Activated T-cell treated with anti-CD3 and anti-CD28 coated beads, Interleukin-2, amount 50 U/mL, for 4 hours (primary cell): Measurements from ENCODE around the gene NRXN3. TPM values are rescaled to one million over a fixed set of nuclear protein-coding genes. Genes with fewer than 3 reads are reported as not detected.

Source experiments
- ATAC-seq, 2 donors: fragments of 200-7000 bp; cut with Tn5 transposase; one replicate each; pipeline ENCODE4 v1.10.0; 2021
- DNase-seq: peaks from one replicate; pipeline ENCODE4 v3.0.0-alpha.2; 2020
- H3K27me3 Mint-ChIP-seq: one replicate; pipeline ENCODE4 v1.8.0; 2021; ENCODE audit warnings: low read depth, mixed read lengths
- H3K36me3 Mint-ChIP-seq: one replicate; pipeline ENCODE4 v1.8.0; 2022; ENCODE audit warnings: mixed read lengths; ENCODE audit not compliant: insufficient read depth
- H3K4me1 Mint-ChIP-seq: one replicate; pipeline ENCODE4 v1.8.0; 2021; ENCODE audit warnings: low read depth, mixed read lengths
- H3K4me3 Mint-ChIP-seq: one replicate; pipeline ENCODE4 v1.8.0; 2021; ENCODE audit warnings: mild to moderate bottlenecking, moderate library complexity, mixed read lengths
- H3K9me3 Mint-ChIP-seq: one replicate; pipeline ENCODE4 v1.8.0; 2021; ENCODE audit warnings: mixed read lengths
- total RNA-seq, 3 donors: library from RNA; stranded (reverse); gene quantifications; one replicate each; pipeline ENCODE4 v1.2.1, GENCODE V29; 2021

The NRXN3 gene
- total RNA-seq, 3 donors from 2014 or later = not detected

DNA sequence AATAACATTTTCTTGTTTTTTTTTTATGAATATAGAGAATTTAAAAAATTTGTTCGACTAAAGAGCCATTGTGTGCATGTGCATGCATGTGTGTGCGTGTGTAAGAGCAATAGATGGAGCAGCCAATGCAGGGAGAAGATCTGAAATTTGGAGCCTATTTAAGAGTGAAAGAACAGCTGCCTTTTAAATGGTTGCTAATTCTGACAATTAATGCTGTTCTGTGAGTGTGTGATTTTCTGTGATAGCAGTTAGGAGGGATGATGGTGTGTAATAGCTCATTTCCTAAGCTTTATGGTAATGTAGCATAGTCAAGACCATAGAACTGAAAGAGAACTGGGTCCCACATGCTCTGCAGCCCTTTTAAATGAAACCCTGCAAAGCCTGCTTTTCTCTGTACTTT is 137.9 kb downstream of the NRXN3 start:
- no peaks in the 10 kb centered on the region for H3K4me1 Mint-ChIP-seq
- no peak for ATAC-seq
- peaks cover 18% of the 10 kb centered on the region for H3K27me3 Mint-ChIP-seq
- DNase-seq = no peak
- H3K36me3 Mint-ChIP-seq = no peaks in the 10 kb centered on the region
- no peak overlapping the region for H3K4me3 Mint-ChIP-seq
- peaks cover 4% of the 10 kb centered on the region for H3K9me3 Mint-ChIP-seq

DNA sequence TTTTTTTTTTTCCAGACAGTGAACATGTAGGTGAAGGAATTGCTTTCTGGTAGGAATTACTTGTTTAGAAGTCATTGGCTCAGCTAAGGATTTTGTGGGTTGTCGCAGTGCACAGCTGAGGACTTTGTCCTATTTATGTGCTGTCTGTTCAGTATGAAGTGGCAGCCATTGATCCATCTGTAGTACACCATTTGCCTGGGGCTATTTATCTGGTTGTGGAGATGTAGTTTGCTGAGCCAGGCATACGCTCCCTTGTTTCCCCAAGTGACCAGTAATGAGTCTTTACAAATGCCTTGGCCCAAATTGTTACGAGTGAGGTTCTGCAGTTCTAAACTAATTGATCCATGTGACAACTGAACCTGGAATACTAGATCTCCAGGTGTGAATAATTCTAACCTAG is 140.1 kb downstream of the NRXN3 start:
- ATAC-seq (no peak), DNase-seq (no peak)
- Mint-ChIP-seq H3K4me3 (no peak overlapping the region), H3K4me1 (no peaks in the 10 kb centered on the region), H3K9me3 (no peaks in the 10 kb centered on the region), H3K36me3 (no peaks in the 10 kb centered on the region), H3K27me3 (peaks cover 12% of the 10 kb centered on the region)

DNA sequence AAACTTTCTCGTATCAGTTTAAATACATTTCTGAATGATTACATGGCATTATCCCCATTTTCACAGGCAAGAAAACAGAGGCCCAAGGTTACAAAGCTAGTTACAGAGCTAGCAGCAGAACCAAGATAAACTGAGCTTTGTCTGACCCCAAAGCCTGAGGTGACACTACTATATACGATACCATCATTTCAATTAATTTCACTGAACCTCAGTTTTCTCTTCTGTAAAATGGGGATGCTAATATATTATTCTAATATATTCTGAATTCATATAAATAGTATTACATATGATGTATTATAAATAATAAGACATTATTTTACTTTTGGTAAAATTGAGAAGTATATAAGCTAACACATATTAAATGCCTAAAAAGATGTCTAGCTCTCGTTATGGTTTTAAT is 143.3 kb downstream of the NRXN3 start:
- Mint-ChIP-seq H3K36me3 (no peaks in the 10 kb centered on the region), H3K4me3 (no peak overlapping the region), H3K4me1 (no peaks in the 10 kb centered on the region), H3K27me3 (peaks cover 19% of the 10 kb centered on the region), H3K9me3 (no peaks in the 10 kb centered on the region)
- ATAC-seq = no peak
- no peak for DNase-seq

DNA sequence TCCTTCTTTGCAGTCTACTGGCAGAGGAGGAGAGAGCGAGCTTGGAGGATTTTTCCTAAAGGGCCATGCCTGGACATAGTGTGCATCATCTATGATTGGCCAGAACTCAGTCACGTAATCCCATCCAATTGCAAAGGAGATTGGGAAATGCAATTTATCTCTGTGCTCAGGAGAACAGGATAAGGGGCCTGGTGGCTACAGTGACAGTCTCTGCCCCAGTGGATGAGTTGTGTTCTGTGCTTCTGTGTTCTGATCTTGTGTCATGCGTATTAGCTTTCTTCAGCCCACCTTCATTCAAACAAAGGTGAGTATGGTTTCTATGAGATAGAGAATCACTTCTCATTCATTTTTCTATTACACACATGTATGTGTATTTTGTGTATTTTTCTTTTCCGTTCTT is 144.3 kb downstream of the NRXN3 start:
- H3K36me3 Mint-ChIP-seq = no peaks in the 10 kb centered on the region
- no peaks in the 10 kb centered on the region for H3K4me1 Mint-ChIP-seq
- peaks cover 20% of the 10 kb centered on the region for H3K27me3 Mint-ChIP-seq
- H3K4me3 Mint-ChIP-seq = no peak overlapping the region
- DNase-seq (no peak), ATAC-seq (no peak)
- no peaks in the 10 kb centered on the region for H3K9me3 Mint-ChIP-seq

DNA sequence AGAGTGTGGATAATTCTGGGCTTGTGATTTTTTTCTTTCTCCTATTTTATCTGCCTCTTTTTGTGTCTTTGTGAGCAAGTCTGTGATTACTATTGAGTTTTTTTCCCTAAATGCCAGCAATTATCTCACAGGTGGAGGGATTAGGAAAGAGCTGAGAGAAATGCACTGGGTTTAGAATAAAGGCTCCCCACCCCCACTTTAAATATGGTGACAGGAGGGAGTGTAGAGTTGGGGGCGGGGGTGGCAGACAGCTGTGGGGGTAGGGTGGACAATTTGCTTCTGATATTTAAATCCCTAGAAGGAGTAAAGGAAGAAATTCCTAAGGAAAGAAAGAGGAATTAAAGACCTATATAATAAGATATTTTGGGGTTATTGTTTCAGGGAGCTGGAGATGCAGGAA is 145.9 kb downstream of the NRXN3 start:
- peaks cover 19% of the 10 kb centered on the region for H3K27me3 Mint-ChIP-seq
- no peak for ATAC-seq

DNA sequence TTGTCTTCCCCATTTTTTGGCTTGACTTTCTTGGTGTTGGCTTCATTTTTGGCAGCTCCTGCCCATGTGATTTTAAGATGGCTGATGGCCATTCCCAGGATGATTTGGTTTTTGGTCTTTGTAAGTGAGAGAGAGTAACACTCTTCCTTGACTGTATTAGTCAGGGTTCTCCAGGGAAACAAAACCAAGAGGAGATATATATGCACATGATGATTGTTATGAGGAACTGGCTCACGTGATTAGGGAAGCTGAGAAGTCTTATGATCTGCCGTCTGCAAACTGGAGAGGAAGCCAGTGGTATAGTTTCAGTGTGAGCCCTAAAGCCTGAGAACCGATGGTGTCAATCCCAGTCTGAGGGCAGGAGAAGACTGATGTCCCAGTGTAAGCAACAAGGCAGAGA is 146.6 kb downstream of the NRXN3 start:
- no peak for DNase-seq
- ATAC-seq = no peak
- Mint-ChIP-seq H3K4me1 (no peaks in the 10 kb centered on the region), H3K36me3 (no peaks in the 10 kb centered on the region), H3K9me3 (no peaks in the 10 kb centered on the region), H3K4me3 (no peak overlapping the region), H3K27me3 (peaks cover 16% of the 10 kb centered on the region)

More for the DNA sequence above, 145.9 kb downstream of the NRXN3 start:
- Mint-ChIP-seq H3K4me1 (no peaks in the 10 kb centered on the region), H3K36me3 (no peaks in the 10 kb centered on the region), H3K4me3 (no peak overlapping the region), H3K9me3 (no peaks in the 10 kb centered on the region)
- no peak for DNase-seq

DNA sequence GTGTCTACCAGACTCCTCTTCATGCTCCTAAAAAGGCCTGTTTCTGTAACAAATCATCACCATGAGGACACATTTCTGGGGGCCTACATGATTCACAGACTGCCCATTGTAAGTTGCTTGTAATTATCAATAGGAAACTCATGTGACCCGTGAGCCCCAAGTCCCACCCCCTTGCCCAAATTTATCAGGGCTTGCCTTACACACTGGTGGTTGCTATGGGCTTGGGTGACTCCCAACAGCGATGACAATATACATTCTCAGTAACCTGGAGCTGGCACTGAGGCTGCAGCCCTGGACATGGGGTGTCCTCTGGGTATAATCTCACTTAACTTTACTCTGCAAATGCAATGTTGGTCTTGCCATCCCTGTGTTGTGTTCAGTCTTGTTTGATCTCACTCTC is 149.2 kb downstream of the NRXN3 start:
- H3K27me3 Mint-ChIP-seq = peaks cover 16% of the 10 kb centered on the region
- H3K36me3 Mint-ChIP-seq = no peaks in the 10 kb centered on the region
- DNase-seq (no peak), ATAC-seq (no peak)
- H3K4me1 Mint-ChIP-seq = no peaks in the 10 kb centered on the region
- no peak overlapping the region for H3K4me3 Mint-ChIP-seq
- no peaks in the 10 kb centered on the region for H3K9me3 Mint-ChIP-seq

DNA sequence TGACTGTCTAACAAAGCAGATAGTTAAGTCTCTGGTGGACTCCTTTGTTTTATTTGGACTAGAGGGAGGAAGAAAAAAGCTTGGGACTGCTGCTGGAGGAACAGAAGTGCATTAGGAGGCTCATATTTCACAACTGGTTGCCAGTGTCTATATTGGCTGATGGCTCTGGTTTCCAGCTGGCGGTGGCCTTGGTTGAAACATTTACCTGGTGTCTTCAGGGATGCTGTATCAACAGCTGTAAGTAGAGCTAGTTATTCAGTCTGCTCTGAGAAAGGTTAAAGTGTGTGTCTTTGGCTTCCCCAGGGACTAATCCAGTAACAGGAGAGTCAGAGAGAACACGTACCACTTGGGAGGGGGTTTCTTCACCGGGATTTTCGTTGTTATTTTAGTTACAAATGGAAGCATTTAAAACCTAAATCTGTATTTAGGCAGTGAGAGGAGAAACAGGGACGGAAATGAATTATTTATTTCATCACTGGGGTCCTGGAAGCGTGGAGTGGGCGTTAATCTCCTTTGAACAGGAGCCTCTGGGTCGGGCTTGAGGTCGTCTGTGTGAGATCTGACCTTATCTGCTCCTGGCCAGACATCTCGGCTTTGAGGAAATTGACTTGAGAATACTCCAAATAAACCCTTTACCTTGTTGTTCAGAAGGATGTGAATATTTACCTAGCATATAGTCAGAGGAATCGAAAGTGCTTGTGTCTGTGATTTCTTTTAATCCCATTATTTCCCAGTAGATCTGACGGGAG is 149.9 kb downstream of the NRXN3 start:
- DNase-seq (no peak), ATAC-seq (no peak)
- Mint-ChIP-seq H3K9me3 (no peaks in the 10 kb centered on the region), H3K27me3 (peaks cover 16% of the 10 kb centered on the region), H3K36me3 (no peaks in the 10 kb centered on the region), H3K4me3 (no peak overlapping the region), H3K4me1 (no peaks in the 10 kb centered on the region)

DNA sequence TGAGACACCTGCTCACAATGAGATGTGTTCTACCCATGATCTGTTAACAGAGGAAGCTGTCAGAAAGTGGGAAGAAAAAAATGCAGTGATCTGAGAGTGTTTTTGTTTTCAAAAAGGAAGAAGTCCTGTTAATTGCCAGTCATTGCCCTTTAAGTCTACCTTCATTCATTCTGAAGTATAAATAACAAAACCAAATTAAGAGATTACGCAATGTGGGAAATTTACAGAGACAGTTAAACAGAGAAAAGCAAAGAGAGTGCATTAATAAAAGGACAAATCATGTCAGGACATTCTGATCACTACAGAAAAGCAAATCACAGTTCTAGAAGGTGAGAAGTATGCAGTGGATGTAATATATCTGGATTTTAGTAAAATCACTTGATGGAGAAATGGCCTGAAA is 154.2 kb downstream of the NRXN3 start:
- no peak for DNase-seq
- Mint-ChIP-seq H3K27me3 (peaks cover 8% of the 10 kb centered on the region), H3K4me3 (no peak overlapping the region), H3K9me3 (no peaks in the 10 kb centered on the region), H3K4me1 (no peaks in the 10 kb centered on the region), H3K36me3 (no peaks in the 10 kb centered on the region)
- no peak for ATAC-seq

DNA sequence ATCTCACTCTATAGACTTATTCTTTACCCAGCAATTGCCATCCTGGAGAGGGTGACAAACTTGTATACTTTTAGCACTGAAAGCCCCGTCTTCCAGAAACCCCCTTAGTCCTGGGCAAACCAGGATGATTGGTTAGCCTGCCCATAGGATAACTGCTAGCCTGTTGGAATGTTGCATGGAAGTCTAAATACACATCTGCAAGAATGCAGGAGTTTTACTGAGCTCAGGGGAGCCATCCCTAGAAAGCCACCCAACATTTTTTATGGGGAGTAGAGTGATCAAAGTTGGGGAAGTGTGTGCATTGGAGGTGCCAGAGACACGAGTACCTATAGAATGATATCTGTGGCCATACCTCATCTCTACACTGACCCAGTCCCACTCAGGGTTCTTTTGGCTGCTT is 155.7 kb downstream of the NRXN3 start:
- ATAC-seq (no peak), DNase-seq (no peak)
- H3K36me3 Mint-ChIP-seq = no peaks in the 10 kb centered on the region
- H3K27me3 Mint-ChIP-seq = peaks cover 2% of the 10 kb centered on the region
- no peaks in the 10 kb centered on the region for H3K4me1 Mint-ChIP-seq
- no peak overlapping the region for H3K4me3 Mint-ChIP-seq
- H3K9me3 Mint-ChIP-seq = no peaks in the 10 kb centered on the region

DNA sequence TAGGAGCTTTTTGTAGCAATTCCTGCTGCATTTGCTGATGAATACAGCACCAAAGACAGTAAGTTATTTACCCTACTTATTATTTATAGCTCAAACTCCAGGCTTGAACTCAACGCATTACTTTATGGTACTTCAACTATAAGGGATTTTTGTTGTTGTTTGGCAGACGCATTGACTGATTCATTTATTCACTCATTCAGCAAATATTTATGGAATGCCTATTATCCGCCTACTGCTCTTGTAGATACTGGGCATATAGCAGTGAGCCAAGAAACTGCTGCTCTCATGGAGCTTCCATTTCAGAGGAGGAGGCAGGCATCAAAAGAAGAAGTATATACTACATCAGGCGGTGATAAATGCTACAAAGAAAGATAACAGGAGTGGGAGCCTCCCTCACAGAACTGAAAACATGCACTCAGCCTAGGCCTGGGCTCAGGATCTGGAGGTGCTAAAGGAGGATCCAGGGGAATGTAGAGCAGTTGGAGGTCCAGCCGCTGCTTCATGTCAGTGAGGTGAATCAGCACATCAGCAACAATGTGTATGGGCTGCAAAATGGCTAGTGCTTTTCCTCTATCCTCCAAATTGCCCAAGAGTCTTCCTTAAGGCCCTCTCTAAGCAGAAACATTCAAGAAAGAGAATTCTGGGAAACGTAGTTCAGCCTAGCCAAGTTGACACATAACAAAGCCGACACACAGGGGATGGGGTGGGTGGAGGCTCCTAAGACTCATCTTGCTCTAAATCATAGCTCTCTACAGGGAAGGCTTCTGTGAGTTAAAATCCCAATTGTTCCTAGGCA is 157.5 kb downstream of the NRXN3 start:
- H3K4me1 Mint-ChIP-seq = no peaks in the 10 kb centered on the region
- ATAC-seq = no peak
- no peaks in the 10 kb centered on the region for H3K36me3 Mint-ChIP-seq
- no peaks in the 10 kb centered on the region for H3K9me3 Mint-ChIP-seq
- no peak for DNase-seq
- H3K4me3 Mint-ChIP-seq = no peak overlapping the region
- H3K27me3 Mint-ChIP-seq = no peaks in the 10 kb centered on the region

DNA sequence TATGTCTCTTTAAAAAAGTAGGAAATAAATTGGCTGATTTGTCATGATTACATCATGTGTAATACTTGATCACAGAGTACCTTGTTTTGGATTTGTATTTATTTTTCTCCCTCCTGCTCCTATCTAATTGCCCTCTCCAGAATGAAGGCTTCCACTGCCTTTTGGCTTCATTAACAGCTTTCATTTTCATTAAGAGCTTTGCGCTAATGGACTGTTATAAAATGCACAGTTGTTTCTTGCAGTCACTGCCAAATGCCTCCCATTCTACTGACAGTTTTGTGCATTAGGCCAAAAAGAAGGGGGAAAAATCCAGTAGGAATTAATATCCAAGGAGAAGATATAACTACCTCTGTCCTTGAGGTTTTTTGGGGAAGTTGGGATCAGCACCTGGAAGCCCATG is 159.2 kb downstream of the NRXN3 start:
- Mint-ChIP-seq H3K4me3 (no peak overlapping the region), H3K9me3 (no peaks in the 10 kb centered on the region), H3K36me3 (no peaks in the 10 kb centered on the region), H3K27me3 (peaks cover 3% of the 10 kb centered on the region), H3K4me1 (no peaks in the 10 kb centered on the region)
- ATAC-seq (no peak), DNase-seq (no peak)

DNA sequence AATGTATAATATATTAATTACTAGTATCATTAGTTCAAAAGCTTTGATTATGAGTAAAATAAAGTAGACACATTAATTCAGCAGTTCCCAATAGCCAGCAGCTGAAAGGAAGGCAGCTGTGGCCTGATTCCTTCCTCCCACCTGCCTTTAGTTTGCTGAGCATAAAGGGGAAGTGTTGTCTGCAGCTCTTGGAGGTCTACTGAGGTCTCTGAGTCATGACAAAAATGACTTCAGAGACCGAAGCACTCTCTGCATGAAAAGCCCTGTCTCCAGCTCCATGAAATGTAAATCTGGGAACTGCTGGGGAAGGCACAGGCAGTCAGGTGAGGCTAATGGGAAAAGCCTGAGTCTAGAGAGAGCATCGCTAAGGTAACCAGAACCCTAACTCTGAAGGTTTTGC is 165.4 kb downstream of the NRXN3 start:
- Mint-ChIP-seq H3K4me3 (no peak overlapping the region), H3K36me3 (no peaks in the 10 kb centered on the region), H3K4me1 (no peaks in the 10 kb centered on the region), H3K9me3 (no peaks in the 10 kb centered on the region), H3K27me3 (peaks cover 3% of the 10 kb centered on the region)
- ATAC-seq (no peak), DNase-seq (no peak)

DNA sequence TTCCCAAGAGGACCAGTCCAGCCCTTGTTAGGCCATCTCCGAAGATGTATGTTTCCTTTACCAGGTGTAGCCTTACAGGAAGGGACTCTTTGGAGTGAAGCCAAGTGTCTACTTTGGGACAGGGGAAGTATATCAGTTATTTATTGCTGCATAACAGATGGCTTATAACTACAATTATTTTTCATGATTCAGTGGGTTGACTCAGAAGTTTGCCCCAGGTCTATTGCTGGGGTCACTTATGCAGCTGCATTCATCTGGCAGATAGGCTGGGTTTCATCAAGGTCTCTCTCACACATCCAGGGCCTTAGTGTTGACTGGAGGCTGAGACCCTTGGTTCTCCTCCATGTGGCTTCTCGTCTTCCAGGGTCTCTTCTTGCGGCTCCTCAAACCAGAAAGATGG is 170.1 kb downstream of the NRXN3 start:
- no peak overlapping the region for H3K4me3 Mint-ChIP-seq
- no peaks in the 10 kb centered on the region for H3K9me3 Mint-ChIP-seq
- no peaks in the 10 kb centered on the region for H3K36me3 Mint-ChIP-seq
- DNase-seq (no peak), ATAC-seq (no peak)
- no peaks in the 10 kb centered on the region for H3K27me3 Mint-ChIP-seq
- no peaks in the 10 kb centered on the region for H3K4me1 Mint-ChIP-seq

DNA sequence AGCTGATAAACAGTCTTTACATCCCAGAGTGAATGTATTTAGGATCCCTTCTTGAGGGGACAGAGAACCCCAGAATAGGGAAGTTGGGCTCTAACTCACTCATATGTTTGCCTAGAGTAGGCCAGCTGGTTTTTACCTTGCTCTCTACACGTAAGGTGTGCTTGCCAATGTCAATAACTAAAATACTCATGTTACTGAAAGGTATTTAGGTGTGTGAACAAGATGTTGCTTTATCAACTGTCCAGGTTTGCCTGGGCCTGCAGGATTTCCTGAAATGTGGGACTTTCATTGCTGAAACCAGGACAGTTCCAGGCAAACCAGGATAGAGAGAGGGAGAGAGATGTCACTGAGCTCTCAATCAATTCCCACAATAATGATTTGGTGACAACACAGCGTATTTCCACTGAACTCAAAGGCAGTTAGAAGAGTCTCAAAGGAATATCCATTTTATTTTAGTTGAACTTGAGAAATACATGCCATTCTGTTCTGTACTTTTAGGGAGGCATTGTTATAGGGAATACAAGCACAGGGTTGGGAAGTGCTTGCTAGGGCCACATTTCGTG is 171.7 kb downstream of the NRXN3 start:
- Mint-ChIP-seq H3K4me1 (no peaks in the 10 kb centered on the region), H3K27me3 (no peaks in the 10 kb centered on the region), H3K4me3 (no peak overlapping the region), H3K9me3 (no peaks in the 10 kb centered on the region), H3K36me3 (no peaks in the 10 kb centered on the region)
- ATAC-seq (no peak), DNase-seq (no peak)
